B cell (primary cell): ENCODE results near the gene HMG20A. TPM values are rescaled to one million over a fixed set of nuclear protein-coding genes. Genes with fewer than 3 reads are reported as not detected.

ENCODE experiments used
- ATAC-seq: fragments of 200-7000 bp; cut with Tn5 transposase; one replicate; pipeline ENCODE4 v1.10.0; 2021; ENCODE audit warnings: low read depth, mild to moderate bottlenecking, moderate number of reproducible peaks, moderate library complexity
- CTCF ChIA-PET: fragments of 350-600 bp; sonication (Branson Sonifier 250); formaldehyde crosslinking; loops from one replicate; lab custom pipeline; 2021; ENCODE audit warnings: antibody characterized with exemption, inconsistent platforms; lab: Charles Lee
- POLR2A ChIA-PET: fragments of 350-600 bp; sonication (Branson Sonifier 250); formaldehyde crosslinking; loops from one replicate; lab custom pipeline; 2021; ENCODE audit warnings: antibody characterized with exemption; lab: Charles Lee
- DNase-seq: peaks from one replicate; pipeline ENCODE4 v3.0.0; 2013
- H2AFZ ChIP-seq: 2 replicates; pipeline ENCODE4 v1.6.1; 2012; ENCODE audit warnings: mild to moderate bottlenecking, low read depth, low read length; ENCODE audit not compliant: insufficient read depth, poor library complexity, severe bottlenecking
- H3K27ac ChIP-seq, 2 donors: 1 replicate in 1 of 2; 2 replicates in 1 of 2; pipeline ENCODE4 v1.5.1; 2012 to 2013; ENCODE audit warnings: low read length in 2 of 2, mild to moderate bottlenecking in 2 of 2, moderate library complexity in 1 of 2
- H3K27me3 ChIP-seq, 4 experiments: fragments of 200-600 bp in 1 of 4; sonication (generic) in 1 of 4; replicated peaks in 1 of 4; 1 replicate in 2 of 4; 2 replicates in 2 of 4; pipeline versions ENCODE4 v1.6.1 to v1.7.0; 2013 to 2016; ENCODE audit warnings: low read length in 3 of 4, mild to moderate bottlenecking in 2 of 4, mixed read lengths in 1 of 4, moderate library complexity in 1 of 4; ENCODE audit not compliant: insufficient read depth in 4 of 4, control insufficient read depth in 3 of 4; ENCODE audit errors: control extremely low read depth in 1 of 4
- H3K36me3 ChIP-seq, 2 experiments: replicated peaks in 1 of 2; 1 replicate in 1 of 2; 2 replicates in 1 of 2; pipeline versions ENCODE4 v1.6.1 to v1.7.1; 2013; ENCODE audit warnings: low read length in 1 of 2; ENCODE audit not compliant: insufficient read depth in 2 of 2, control insufficient read depth in 1 of 2; ENCODE audit errors: control extremely low read depth in 1 of 2, extremely low read depth in 1 of 2
- H3K4me1 ChIP-seq, 2 donors: fragments of 200-600 bp in 1 of 2; sonication (generic) in 1 of 2; 1 replicate in 1 of 2; 2 replicates in 1 of 2; pipeline versions ENCODE4 v1.5.1 to v1.6.1; 2013 to 2017; ENCODE audit warnings: low read length in 2 of 2; ENCODE audit not compliant: control insufficient read depth in 2 of 2, insufficient read depth in 2 of 2
- H3K4me2 ChIP-seq: replicated peaks from 2 replicates; pipeline ENCODE3; 2012; ENCODE audit warnings: mild to moderate bottlenecking, low read depth, low read length; ENCODE audit not compliant: poor library complexity, severe bottlenecking
- H3K4me3 ChIP-seq, 5 experiments: fragments of 200-600 bp in 1 of 5; sonication (generic) in 1 of 5; 1 replicate in 3 of 5; 2 replicates in 2 of 5; pipeline versions ENCODE4 v1.5.1 to v1.7.0; 2011 to 2016; ENCODE audit warnings: low read length in 4 of 5, mild to moderate bottlenecking in 4 of 5, low read depth in 2 of 5, control low read depth in 1 of 5, moderate library complexity in 1 of 5; ENCODE audit not compliant: insufficient read depth in 1 of 5; ENCODE audit errors: control extremely low read depth in 1 of 5, extremely low read depth in 1 of 5
- H3K79me2 ChIP-seq: fragments of 200-600 bp; sonication (generic); one replicate; pipeline ENCODE4 v1.6.0; 2016; ENCODE audit warnings: low read length; ENCODE audit not compliant: control insufficient read depth, insufficient read depth
- H3K9ac ChIP-seq: fragments of 200-600 bp; sonication (generic); 2 replicates; pipeline ENCODE4 v1.6.1; 2017; ENCODE audit warnings: mild to moderate bottlenecking, low read length, moderate library complexity
- H3K9me3 ChIP-seq, 3 donors: one replicate each; pipeline versions ENCODE4 v1.6.1 to v1.7.1; 2013; ENCODE audit warnings: low read length in 2 of 3; ENCODE audit not compliant: control insufficient read depth in 2 of 3, insufficient read depth in 1 of 3; ENCODE audit errors: control extremely low read depth in 1 of 3
- H4K20me1 ChIP-seq: 2 replicates; pipeline ENCODE4 v1.6.0; 2012; ENCODE audit warnings: mild to moderate bottlenecking, low read length; ENCODE audit not compliant: insufficient read depth, control insufficient read depth, poor library complexity, severe bottlenecking
- H3K27ac Mint-ChIP-seq: one replicate; pipeline ENCODE4 v1.8.0; 2021; ENCODE audit warnings: mixed read lengths
- H3K27me3 Mint-ChIP-seq: one replicate; pipeline ENCODE4 v1.8.0; 2021; ENCODE audit warnings: mixed read lengths
- H3K4me1 Mint-ChIP-seq: one replicate; pipeline ENCODE4 v1.8.0; 2021; ENCODE audit warnings: mixed read lengths
- H3K4me3 Mint-ChIP-seq: one replicate; pipeline ENCODE4 v1.8.0; 2021; ENCODE audit warnings: mixed read lengths
- H3K9me3 Mint-ChIP-seq: one replicate; pipeline ENCODE4 v1.8.0; 2022; ENCODE audit warnings: mixed read lengths; ENCODE audit not compliant: insufficient read depth
- CTCF ChIP-seq: fragments of 200-600 bp; IDR thresholded peaks from one replicate; pipeline ENCODE4 v1.8.0; 2022; ENCODE audit warnings: antibody characterized with exemption, mild to moderate bottlenecking
- EZH2 ChIP-seq: IDR thresholded peaks from 2 replicates; pipeline ENCODE4 v1.6.1; 2012; ENCODE audit warnings: borderline replicate concordance, low read depth, mild to moderate bottlenecking, moderate library complexity, low read length; ENCODE audit not compliant: insufficient read depth, poor library complexity, severe bottlenecking
- WGBS: methylation state at CpG from one replicate; pipeline ENCODE4 v1.1.5; 2013; ENCODE audit warnings: missing lambda C conversion rate; ENCODE audit not compliant: insufficient coverage; 5-methylcytosine and 5-hydroxymethylcytosine counted together
- intact Hi-C: fragments of 100-400 bp; cut with micrococcal nuclease; formaldehyde crosslinking; loops from one replicate; pipeline ENCODE4 v1.10.0; 2022
- polyA plus RNA-seq: library from polyadenylated mRNA; depleted of rRNA; stranded (reverse); fragments of >200 nt; gene quantifications from 2 replicates; pipeline ENCODE4 v1.2.3, GENCODE V29; 2012
- total RNA-seq, 2 donors: library from RNA; stranded (reverse); fragments of 120-200 nt in 1 of 2; gene quantifications; 1 replicate in 1 of 2; 2 replicates in 1 of 2; pipeline versions ENCODE4 v1.2.3 to v1.2.4, GENCODE V29; 2013 to 2022

Gene HMG20A
- total and polyA plus RNA-seq, 2 donors (not counting 1 experiment from before 2014, with no cell fraction given) = 26.1 to 63.5 TPM

- no peaks in the 10 kb centered on the region for H3K27me3 ChIP-seq
- H2AFZ ChIP-seq = no peak overlapping the region
- no peak overlapping the region for H3K4me3 ChIP-seq
- no peak overlapping the region for H3K4me3 Mint-ChIP-seq
- H3K27ac ChIP-seq = no peak overlapping the region
- no peak overlapping the region for H3K27ac Mint-ChIP-seq
- no peak for TF ChIP-seq CTCF
- TF ChIP-seq EZH2 = no peak
- H4K20me1 ChIP-seq = no peaks in the 10 kb centered on the region
- peaks cover 8% of the 10 kb centered on the region for H3K4me1 Mint-ChIP-seq
- H3K36me3 ChIP-seq = peaks cover 10 to 58% of the 10 kb centered on the region in 2 experiments
- H3K4me1 ChIP-seq = peaks cover 5 to 8% of the 10 kb centered on the region in 2 donors
- ATAC-seq (no peak), DNase-seq (no peak)
- ChIA-PET POLR2A (no interaction called here), CTCF (interaction anchor here (1.1 to 3.3 kb wide), 4 partner anchors 8 to 364 kb away, joined by 3 to 15 read pairs (median 9); no protein-coding TSS in a partner anchor)
- H3K9ac ChIP-seq = no peak overlapping the region
- H3K27me3 Mint-ChIP-seq = no peaks in the 10 kb centered on the region
- H3K9me3 ChIP-seq = no peaks in the 10 kb centered on the region
- 88% methylated on average over 1 of the region's 1 CpG for WGBS
- no peaks in the 10 kb centered on the region for H3K79me2 ChIP-seq
- intact Hi-C loops = no loop called here
- no peak overlapping the region for H3K4me2 ChIP-seq
- H3K9me3 Mint-ChIP-seq = no peaks in the 10 kb centered on the region
Measured at GRCh38 chr15:77483425-77484140, 62.9 kb downstream of the HMG20A start.

- Histone ChIP-seq H3K9ac (no peak overlapping the region), H3K9me3 (no peaks in the 10 kb centered on the region), H4K20me1 (no peaks in the 10 kb centered on the region), H3K4me1 (peaks cover 5 to 8% of the 10 kb centered on the region in 2 donors), H2AFZ (no peak overlapping the region), H3K4me3 (no peak overlapping the region), H3K27ac (no peak overlapping the region), H3K4me2 (no peak overlapping the region), H3K36me3 (peaks cover 11 to 44% of the 10 kb centered on the region in 2 experiments), H3K27me3 (no peaks in the 10 kb centered on the region), H3K79me2 (no peaks in the 10 kb centered on the region)
- Mint-ChIP-seq H3K27me3 (no peaks in the 10 kb centered on the region), H3K4me1 (peaks cover 8% of the 10 kb centered on the region), H3K4me3 (no peak overlapping the region), H3K27ac (no peak overlapping the region), H3K9me3 (no peaks in the 10 kb centered on the region)
- POLR2A ChIA-PET = no interaction called here
- DNase-seq = no peak
- TF ChIP-seq CTCF (no peak), EZH2 (no peak)
- ATAC-seq = no peak
- CTCF ChIA-PET = interaction anchor here (0.8 kb wide), 1 partner anchor 10 kb away, joined by 3 read pairs; no protein-coding TSS in a partner anchor
- intact Hi-C loops = no loop called here
Measured at GRCh38 chr15:77484994-77485393, 64.3 kb downstream of the HMG20A start.
